Astrocyte (in vitro differentiated cells and primary cell): Measurements from ENCODE around the gene CSNK2B. TPM values are rescaled to one million over a fixed set of nuclear protein-coding genes. Genes with fewer than 3 reads are reported as not detected.
"Not testable (repeated sequence)": the region's sequence is repeated elsewhere in the genome, so short reads cannot be mapped to it uniquely, and the experiment has no call there.

Source experiments
- DNase-seq: peaks from one replicate; pipeline ENCODE4 v3.0.0-alpha.2; 2010; ENCODE audit warnings: low read depth
- FAIRE-seq: peaks from 2 replicates; lab custom pipeline; 2011; peaks lifted over from hg19 to GRCh38; lab: Jason Lieb, UNC
- H2AFZ ChIP-seq: 2 replicates; pipeline ENCODE4 v1.6.0; 2012; ENCODE audit warnings: low read depth, low read length, inconsistent platforms
- H3K27ac ChIP-seq: 2 replicates; pipeline ENCODE4 v1.5.1; 2011; ENCODE audit warnings: low read depth, low read length, inconsistent platforms
- H3K27me3 ChIP-seq: 2 replicates; pipeline ENCODE4 v1.6.0; 2011; ENCODE audit warnings: low read length, inconsistent platforms; ENCODE audit not compliant: insufficient read depth
- H3K36me3 ChIP-seq: 2 replicates; pipeline ENCODE4 v1.5.1; 2011; ENCODE audit warnings: low read length, inconsistent platforms; ENCODE audit not compliant: insufficient read depth
- H3K4me1 ChIP-seq: 2 replicates; pipeline ENCODE4 v1.5.1; 2011; ENCODE audit warnings: low read length, inconsistent platforms; ENCODE audit not compliant: insufficient read depth
- H3K4me2 ChIP-seq: 2 replicates; pipeline ENCODE4 v1.6.0; 2012; ENCODE audit warnings: low read length, inconsistent platforms
- H3K4me3 ChIP-seq: 2 replicates; pipeline ENCODE4 v1.5.1; 2011; ENCODE audit warnings: low read depth, mild to moderate bottlenecking, low read length, inconsistent platforms; ENCODE audit not compliant: insufficient read depth
- H3K79me2 ChIP-seq: 2 replicates; pipeline ENCODE4 v1.6.0; 2012; ENCODE audit warnings: mild to moderate bottlenecking, low read length, inconsistent platforms; ENCODE audit not compliant: insufficient read depth
- H3K9ac ChIP-seq: 2 replicates; pipeline ENCODE4 v1.6.0; 2012; ENCODE audit warnings: mild to moderate bottlenecking, low read length, inconsistent platforms
- H3K9me3 ChIP-seq: 2 replicates; pipeline ENCODE4 v1.5.1; 2012; ENCODE audit warnings: low read depth, mild to moderate bottlenecking, low read length, inconsistent platforms; ENCODE audit not compliant: insufficient read depth
- H4K20me1 ChIP-seq: 2 replicates; pipeline ENCODE4 v1.6.0; 2012; ENCODE audit warnings: low read length, inconsistent platforms; ENCODE audit not compliant: insufficient read depth
- H3K27ac Mint-ChIP-seq: one replicate; pipeline ENCODE4 v1.8.0; 2021; ENCODE audit warnings: mild to moderate bottlenecking, mixed read lengths; ENCODE audit not compliant: unreplicated experiment
- H3K27me3 Mint-ChIP-seq: one replicate; pipeline ENCODE4 v1.8.0; 2021; ENCODE audit warnings: low read depth, mixed read lengths; ENCODE audit not compliant: unreplicated experiment
- H3K36me3 Mint-ChIP-seq: one replicate; pipeline ENCODE4 v1.8.0; 2021; ENCODE audit warnings: low read depth, mixed read lengths; ENCODE audit not compliant: unreplicated experiment
- H3K4me1 Mint-ChIP-seq: one replicate; pipeline ENCODE4 v1.8.0; 2021; ENCODE audit warnings: low read depth, mixed read lengths; ENCODE audit not compliant: unreplicated experiment
- H3K4me3 Mint-ChIP-seq: one replicate; pipeline ENCODE4 v1.8.0; 2021; ENCODE audit warnings: mild to moderate bottlenecking, moderate library complexity, mixed read lengths; ENCODE audit not compliant: unreplicated experiment
- H3K9me3 Mint-ChIP-seq: one replicate; pipeline ENCODE4 v1.8.0; 2021; ENCODE audit warnings: mild to moderate bottlenecking, mixed read lengths; ENCODE audit not compliant: unreplicated experiment
- EZH2 ChIP-seq: IDR thresholded peaks from 2 replicates; pipeline ENCODE4 v1.6.1; 2012; ENCODE audit warnings: mild to moderate bottlenecking, low read length, inconsistent platforms; ENCODE audit not compliant: insufficient read depth
- total RNA-seq: library from RNA; stranded (reverse); gene quantifications from 2 replicates; pipeline ENCODE4 v1.2.1, GENCODE V29; 2021
- TF ChIP-seq, protein P1 (sequence below): IDR thresholded peaks from 2 replicates; pipeline ENCODE4 v1.5.1; 2011; ENCODE audit warnings: low read depth, mild to moderate bottlenecking, inconsistent platforms, low read length, moderate library complexity; ENCODE audit not compliant: insufficient read depth

Gene CSNK2B
- total RNA-seq, 1 donor from 2014 or later, result 208 TPM

GRCh38 chr6:31708224-31708623, 42.3 kb downstream of the CSNK2B start:
- H3K27me3 Mint-ChIP-seq, result peaks cover 20% of the 10 kb centered on the region
- no peak for FAIRE-seq

GRCh38 chr6:31709157-31709556, 43.3 kb downstream of the CSNK2B start:
- H3K4me3 ChIP-seq, H3K27ac Mint-ChIP-seq, H4K20me1 ChIP-seq, H3K4me2 ChIP-seq, H3K9me3 ChIP-seq, H3K4me1 Mint-ChIP-seq, H2AFZ ChIP-seq, H3K27ac ChIP-seq, FAIRE-seq, H3K36me3 Mint-ChIP-seq, H3K79me2 ChIP-seq, H3K4me3 Mint-ChIP-seq, H3K27me3 ChIP-seq, H3K36me3 ChIP-seq, H3K9ac ChIP-seq, H3K9me3 Mint-ChIP-seq, DNase-seq, H3K4me1 ChIP-seq: not testable (repeated sequence)
- H3K27me3 Mint-ChIP-seq, result peaks cover 20% of the 10 kb centered on the region

More at GRCh38 chr6:31708224-31708623, 42.3 kb downstream of the CSNK2B start:
- H4K20me1 ChIP-seq, result no peaks in the 10 kb centered on the region
- Mint-ChIP-seq H3K9me3 (no peaks in the 10 kb centered on the region), H3K27ac (no peak overlapping the region), H3K36me3 (peaks cover 2% of the 10 kb centered on the region), H3K4me3 (no peak overlapping the region), H3K4me1 (peaks cover 2% of the 10 kb centered on the region)
- TF ChIP-seq EZH2, result no peak
- TF ChIP-seq, protein P1, sequence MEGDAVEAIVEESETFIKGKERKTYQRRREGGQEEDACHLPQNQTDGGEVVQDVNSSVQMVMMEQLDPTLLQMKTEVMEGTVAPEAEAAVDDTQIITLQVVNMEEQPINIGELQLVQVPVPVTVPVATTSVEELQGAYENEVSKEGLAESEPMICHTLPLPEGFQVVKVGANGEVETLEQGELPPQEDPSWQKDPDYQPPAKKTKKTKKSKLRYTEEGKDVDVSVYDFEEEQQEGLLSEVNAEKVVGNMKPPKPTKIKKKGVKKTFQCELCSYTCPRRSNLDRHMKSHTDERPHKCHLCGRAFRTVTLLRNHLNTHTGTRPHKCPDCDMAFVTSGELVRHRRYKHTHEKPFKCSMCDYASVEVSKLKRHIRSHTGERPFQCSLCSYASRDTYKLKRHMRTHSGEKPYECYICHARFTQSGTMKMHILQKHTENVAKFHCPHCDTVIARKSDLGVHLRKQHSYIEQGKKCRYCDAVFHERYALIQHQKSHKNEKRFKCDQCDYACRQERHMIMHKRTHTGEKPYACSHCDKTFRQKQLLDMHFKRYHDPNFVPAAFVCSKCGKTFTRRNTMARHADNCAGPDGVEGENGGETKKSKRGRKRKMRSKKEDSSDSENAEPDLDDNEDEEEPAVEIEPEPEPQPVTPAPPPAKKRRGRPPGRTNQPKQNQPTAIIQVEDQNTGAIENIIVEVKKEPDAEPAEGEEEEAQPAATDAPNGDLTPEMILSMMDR, result no peak
- H3K27ac ChIP-seq, result no peak overlapping the region
- no peak for DNase-seq
- no peaks in the 10 kb centered on the region for H3K79me2 ChIP-seq
- peaks cover 2% of the 10 kb centered on the region for H3K27me3 ChIP-seq
- peaks cover 6% of the 10 kb centered on the region for H3K4me1 ChIP-seq
- H3K9ac ChIP-seq, result no peak overlapping the region
- H3K4me3 ChIP-seq, result no peak overlapping the region
- H3K36me3 ChIP-seq, result no peaks in the 10 kb centered on the region
- no peak overlapping the region for H2AFZ ChIP-seq
- H3K9me3 ChIP-seq, result no peaks in the 10 kb centered on the region
- no peak overlapping the region for H3K4me2 ChIP-seq

DNA sequence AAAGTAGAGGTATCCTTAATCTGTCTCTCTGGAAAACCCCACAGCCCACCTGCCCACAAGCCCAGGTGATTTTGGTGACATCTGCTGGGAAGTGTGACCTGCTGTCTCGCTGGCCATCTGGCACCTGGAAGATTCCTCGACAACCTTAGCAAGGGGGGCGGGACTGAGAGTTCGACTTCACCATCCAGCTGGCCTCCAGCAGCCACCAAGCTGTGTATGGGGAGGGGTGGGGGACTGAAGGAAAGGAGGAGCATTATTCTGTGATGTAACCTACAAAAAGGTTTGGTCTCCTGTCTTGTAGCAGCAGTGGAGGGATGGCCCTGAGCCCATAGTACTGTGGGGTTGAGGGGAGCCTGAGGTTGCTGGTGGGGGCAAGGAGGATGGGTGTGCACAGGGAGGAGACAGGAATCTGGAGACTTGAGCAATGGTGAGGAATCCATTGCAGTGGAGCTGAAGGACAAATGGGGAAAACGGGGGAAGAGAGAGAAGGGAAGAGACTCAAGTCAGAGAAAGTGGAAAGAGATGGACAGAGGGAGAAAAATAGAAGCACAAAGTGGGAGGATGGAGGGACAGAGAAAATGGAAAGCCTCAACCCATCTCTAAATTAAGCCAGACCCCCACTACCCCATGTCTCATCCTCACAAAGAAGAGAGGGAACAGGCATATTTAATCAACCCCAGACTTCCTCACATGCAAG, 44.8 kb downstream of the CSNK2B start:
- no peak overlapping the region for H3K4me3 ChIP-seq
- H3K36me3 ChIP-seq, result no peaks in the 10 kb centered on the region
- H3K4me2 ChIP-seq, result no peak overlapping the region
- H3K27me3 ChIP-seq, result peaks cover 2% of the 10 kb centered on the region
- no peaks in the 10 kb centered on the region for H3K4me1 ChIP-seq
- H3K27ac ChIP-seq, result no peak overlapping the region
- no peak overlapping the region for H3K9ac ChIP-seq
- no peak for FAIRE-seq
- H3K27me3 Mint-ChIP-seq, result peaks cover 20% of the 10 kb centered on the region
- no peak overlapping the region for H2AFZ ChIP-seq
- peaks cover 6% of the 10 kb centered on the region for H3K4me1 Mint-ChIP-seq
- H3K9me3 ChIP-seq, result no peaks in the 10 kb centered on the region
- H3K36me3 Mint-ChIP-seq, result peaks cover 2% of the 10 kb centered on the region
- H3K27ac Mint-ChIP-seq, result no peak overlapping the region
- no peaks in the 10 kb centered on the region for H3K9me3 Mint-ChIP-seq
- TF ChIP-seq, protein P1, result no peak
- TF ChIP-seq EZH2, result no peak
- DNase-seq, result no peak
- no peak overlapping the region for H3K4me3 Mint-ChIP-seq
- no peaks in the 10 kb centered on the region for H3K79me2 ChIP-seq
- no peaks in the 10 kb centered on the region for H4K20me1 ChIP-seq
